ENCODE results near the gene ACTR1A. TPM values are rescaled to one million over a fixed set of nuclear protein-coding genes. Genes with fewer than 3 reads are reported as not detected.
"Not testable (repeated sequence)": the region's sequence is repeated elsewhere in the genome, so short reads cannot be mapped to it uniquely, and the experiment has no call there.

The ACTR1A gene
- total RNA-seq, 4 donors from 2014 or later: 38.7 to 106 (median 70.9) TPM

DNA sequence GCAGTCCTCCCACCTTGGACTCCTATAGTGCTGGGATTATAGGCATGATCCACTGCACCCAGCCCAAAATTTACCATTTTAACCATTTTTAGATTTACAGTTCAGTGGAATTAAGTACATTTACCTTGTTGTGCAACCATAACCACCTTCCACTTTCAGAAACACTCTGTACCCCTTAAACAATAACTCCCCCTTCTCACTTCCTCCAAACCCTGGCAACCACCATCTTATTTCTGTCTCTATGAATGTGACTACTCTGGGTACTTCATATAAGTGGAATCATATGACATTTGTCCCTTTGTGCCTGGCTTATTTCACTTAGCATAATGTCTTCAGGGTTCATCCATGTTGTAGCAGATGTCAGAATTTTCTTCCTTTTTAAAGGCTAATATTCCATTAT is 34.9 kb upstream of the ACTR1A start:
- H3K9me3 ChIP-seq: no peaks in the 10 kb centered on the region
- no peaks in the 10 kb centered on the region for H3K36me3 ChIP-seq
- no peak for TF ChIP-seq POLR2A (IDR thresholded peaks at IDR 0.05)
- TF ChIP-seq, protein P1, sequence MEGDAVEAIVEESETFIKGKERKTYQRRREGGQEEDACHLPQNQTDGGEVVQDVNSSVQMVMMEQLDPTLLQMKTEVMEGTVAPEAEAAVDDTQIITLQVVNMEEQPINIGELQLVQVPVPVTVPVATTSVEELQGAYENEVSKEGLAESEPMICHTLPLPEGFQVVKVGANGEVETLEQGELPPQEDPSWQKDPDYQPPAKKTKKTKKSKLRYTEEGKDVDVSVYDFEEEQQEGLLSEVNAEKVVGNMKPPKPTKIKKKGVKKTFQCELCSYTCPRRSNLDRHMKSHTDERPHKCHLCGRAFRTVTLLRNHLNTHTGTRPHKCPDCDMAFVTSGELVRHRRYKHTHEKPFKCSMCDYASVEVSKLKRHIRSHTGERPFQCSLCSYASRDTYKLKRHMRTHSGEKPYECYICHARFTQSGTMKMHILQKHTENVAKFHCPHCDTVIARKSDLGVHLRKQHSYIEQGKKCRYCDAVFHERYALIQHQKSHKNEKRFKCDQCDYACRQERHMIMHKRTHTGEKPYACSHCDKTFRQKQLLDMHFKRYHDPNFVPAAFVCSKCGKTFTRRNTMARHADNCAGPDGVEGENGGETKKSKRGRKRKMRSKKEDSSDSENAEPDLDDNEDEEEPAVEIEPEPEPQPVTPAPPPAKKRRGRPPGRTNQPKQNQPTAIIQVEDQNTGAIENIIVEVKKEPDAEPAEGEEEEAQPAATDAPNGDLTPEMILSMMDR (IDR thresholded peaks at IDR 0.05): no peak
- H3K4me1 ChIP-seq: no peaks in the 10 kb centered on the region
- H3K27ac ChIP-seq: no peak overlapping the region
- no peaks in the 10 kb centered on the region for H3K27me3 ChIP-seq
- intact Hi-C loops (cut with DNase I; ENCODE audit: low total_unique reads): no loop called here
- no peak overlapping the region for H3K4me3 ChIP-seq
- no peak for DNase-seq

- Histone ChIP-seq H3K4me3 (no peak overlapping the region), H3K9me3 (no peaks in the 10 kb centered on the region), H3K27me3 (no peaks in the 10 kb centered on the region), H3K4me1 (no peaks in the 10 kb centered on the region), H3K27ac (no peak overlapping the region), H3K36me3 (no peaks in the 10 kb centered on the region)
- DNase-seq: no peak
- no peak for TF ChIP-seq POLR2A (IDR thresholded peaks at IDR 0.05)
- TF ChIP-seq, protein P1 (IDR thresholded peaks at IDR 0.05): no peak
- intact Hi-C loops (cut with DNase I; ENCODE audit: low total_unique reads): no loop called here
Measured at GRCh38 chr10:102535481-102536147, 33.1 kb upstream of the ACTR1A start.

DNA sequence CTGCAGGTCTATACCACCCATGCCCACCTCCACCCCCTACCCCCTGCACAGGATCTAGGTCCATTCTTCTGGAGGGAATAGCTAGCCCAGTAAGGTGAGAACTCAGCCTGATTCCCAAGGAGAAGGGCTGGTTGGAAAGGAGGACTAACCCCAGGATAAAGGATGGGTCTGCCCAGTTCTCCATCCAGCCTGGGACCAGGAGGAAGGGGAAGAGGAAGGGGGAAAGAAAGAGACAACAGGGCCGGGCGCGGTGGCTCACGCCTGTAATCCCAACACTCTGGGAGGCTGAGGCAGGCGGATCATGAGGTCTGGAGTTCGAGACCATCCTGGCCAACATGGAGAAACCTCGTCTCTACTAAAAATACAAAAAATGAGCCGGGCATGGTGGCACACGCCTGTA is 32.5 kb upstream of the ACTR1A start:
- DNase-seq; intact Hi-C loops (cut with DNase I; ENCODE audit: low total_unique reads); H3K27me3 ChIP-seq; H3K27ac ChIP-seq; H3K4me3 ChIP-seq; H3K36me3 ChIP-seq; H3K4me1 ChIP-seq; H3K9me3 ChIP-seq: not testable (repeated sequence)

GRCh38 chr10:102534333-102534732 is 31.8 kb upstream of the ACTR1A start:
- H3K4me3 ChIP-seq: no peak overlapping the region
- H3K36me3 ChIP-seq: no peaks in the 10 kb centered on the region
- intact Hi-C loops (cut with DNase I; ENCODE audit: low total_unique reads): no loop called here
- no peak for DNase-seq
- H3K4me1 ChIP-seq: no peaks in the 10 kb centered on the region
- no peaks in the 10 kb centered on the region for H3K9me3 ChIP-seq
- no peak overlapping the region for H3K27ac ChIP-seq
- TF ChIP-seq, protein P1 (IDR thresholded peaks at IDR 0.05): no peak
- TF ChIP-seq POLR2A (IDR thresholded peaks at IDR 0.05): no peak
- no peaks in the 10 kb centered on the region for H3K27me3 ChIP-seq

GRCh38 chr10:102527546-102527945 is 25.0 kb upstream of the ACTR1A start:
- intact Hi-C loops (cut with DNase I; ENCODE audit: low total_unique reads): no loop called here
- no peak overlapping the region for H3K27ac ChIP-seq
- TF ChIP-seq POLR2A (IDR thresholded peaks at IDR 0.05): no peak
- H3K36me3 ChIP-seq: no peaks in the 10 kb centered on the region
- no peaks in the 10 kb centered on the region for H3K4me1 ChIP-seq
- H3K4me3 ChIP-seq: no peak overlapping the region
- H3K9me3 ChIP-seq: no peaks in the 10 kb centered on the region
- H3K27me3 ChIP-seq: no peaks in the 10 kb centered on the region
- no peak for DNase-seq

- Histone ChIP-seq H3K27me3 (no peaks in the 10 kb centered on the region), H3K9me3 (no peaks in the 10 kb centered on the region), H3K4me3 (no peak overlapping the region), H3K4me1 (no peaks in the 10 kb centered on the region), H3K27ac (no peak overlapping the region), H3K36me3 (no peaks in the 10 kb centered on the region)
- TF ChIP-seq, protein P1 (IDR thresholded peaks at IDR 0.05): no peak
- no peak for TF ChIP-seq POLR2A (IDR thresholded peaks at IDR 0.05)
- DNase-seq: no peak
- intact Hi-C loops (cut with DNase I; ENCODE audit: low total_unique reads): no loop called here
Measured at GRCh38 chr10:102524746-102525145, 22.2 kb upstream of the ACTR1A start.
